HG03064 (cell line): ENCODE data around the gene DPH2.
A peak's percentile ranks its signal among the peaks of the same experiment; 100 is the strongest.

ENCODE experiments used
- ATAC-seq: cut with Tn5 transposase; IDR thresholded peaks from one replicate; pipeline ENCODE4 v1.9.1; 2021; ENCODE audit warnings: low read depth; ENCODE audit not compliant: unreplicated experiment

DPH2 gene, protein sequence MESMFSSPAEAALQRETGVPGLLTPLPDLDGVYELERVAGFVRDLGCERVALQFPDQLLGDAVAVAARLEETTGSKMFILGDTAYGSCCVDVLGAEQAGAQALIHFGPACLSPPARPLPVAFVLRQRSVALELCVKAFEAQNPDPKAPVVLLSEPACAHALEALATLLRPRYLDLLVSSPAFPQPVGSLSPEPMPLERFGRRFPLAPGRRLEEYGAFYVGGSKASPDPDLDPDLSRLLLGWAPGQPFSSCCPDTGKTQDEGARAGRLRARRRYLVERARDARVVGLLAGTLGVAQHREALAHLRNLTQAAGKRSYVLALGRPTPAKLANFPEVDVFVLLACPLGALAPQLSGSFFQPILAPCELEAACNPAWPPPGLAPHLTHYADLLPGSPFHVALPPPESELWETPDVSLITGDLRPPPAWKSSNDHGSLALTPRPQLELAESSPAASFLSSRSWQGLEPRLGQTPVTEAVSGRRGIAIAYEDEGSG

DNA sequence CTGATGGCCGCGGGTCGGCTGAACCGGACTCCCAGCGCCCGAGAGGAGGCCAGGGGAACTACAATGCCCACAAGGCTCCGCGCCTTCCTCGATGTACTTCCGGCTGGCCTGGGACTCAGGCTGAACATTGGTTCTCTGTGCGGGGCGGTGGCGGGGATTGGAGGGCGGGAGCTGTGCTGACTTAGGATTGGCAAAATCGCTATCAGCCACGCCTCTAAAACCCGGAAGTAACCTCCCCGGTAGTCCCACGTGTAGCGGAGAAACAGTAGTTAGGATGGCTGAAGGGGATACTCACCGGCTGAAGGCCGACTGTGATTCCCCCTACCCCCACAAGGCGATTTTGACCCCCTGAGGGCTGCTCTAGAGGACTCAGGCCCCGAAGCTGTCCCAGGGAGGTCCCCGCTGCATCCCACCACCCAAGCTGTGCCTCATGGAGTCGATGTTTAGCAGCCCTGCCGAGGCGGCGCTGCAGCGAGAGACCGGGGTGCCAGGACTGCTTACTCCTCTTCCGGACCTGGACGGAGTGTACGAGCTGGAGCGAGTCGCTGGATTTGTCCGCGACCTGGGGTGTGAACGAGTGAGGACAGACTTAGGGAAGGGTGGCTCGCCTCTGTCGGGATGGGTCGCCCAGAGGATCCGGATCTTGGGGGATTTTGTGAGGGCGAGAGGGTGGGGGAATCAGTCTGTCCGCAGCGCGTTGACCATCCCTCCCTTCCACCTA lies at the start of gene DPH2:
DPH2 (plus strand) TSS at position 265 of the 721 bp plus-strand sequence; CDS start at position 431, 166 bp downstream.
- ATAC-seq, result peak; percentile 66

DNA sequence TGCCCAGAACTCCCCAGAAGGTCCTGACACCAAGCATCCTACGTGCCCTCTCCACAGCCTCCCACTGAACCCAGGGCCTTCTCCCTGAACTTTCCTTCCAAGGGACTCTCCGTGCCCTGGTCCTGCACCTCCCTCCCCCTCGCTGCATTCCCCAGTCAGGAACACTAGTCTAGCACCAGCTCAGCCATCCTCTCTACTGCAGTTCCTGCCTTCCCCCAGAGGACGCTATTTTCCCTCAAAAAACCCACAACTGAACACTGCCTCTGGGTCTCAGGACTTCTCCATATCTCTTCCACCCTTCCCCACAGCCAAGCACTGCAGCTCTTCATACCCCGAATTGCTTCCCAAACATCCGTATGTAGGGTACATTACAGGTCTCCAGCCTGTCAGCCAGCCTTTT lies 48.8 kb upstream of the DPH2 start:
- no peak for ATAC-seq

DNA sequence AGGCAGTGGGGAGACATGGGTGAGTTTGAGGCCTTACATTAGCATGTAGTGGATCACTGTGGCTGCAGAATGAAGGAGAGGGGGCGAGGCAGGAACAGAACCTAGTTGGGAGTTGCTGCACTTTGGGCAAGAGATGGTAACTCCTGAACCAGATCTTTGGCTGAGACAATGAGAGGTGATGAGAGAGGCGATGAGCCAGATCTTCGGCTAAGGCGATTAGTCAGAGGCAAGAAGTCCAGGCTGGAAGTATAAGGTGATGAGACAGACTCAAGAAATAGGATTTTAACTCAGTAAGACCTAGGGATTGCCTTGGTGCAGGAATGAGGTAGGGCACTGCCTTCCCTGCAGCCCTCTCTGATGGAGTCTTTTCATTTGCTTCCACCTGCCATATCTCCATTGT lies 45.3 kb upstream of the DPH2 start:
- ATAC-seq, result no peak

DNA sequence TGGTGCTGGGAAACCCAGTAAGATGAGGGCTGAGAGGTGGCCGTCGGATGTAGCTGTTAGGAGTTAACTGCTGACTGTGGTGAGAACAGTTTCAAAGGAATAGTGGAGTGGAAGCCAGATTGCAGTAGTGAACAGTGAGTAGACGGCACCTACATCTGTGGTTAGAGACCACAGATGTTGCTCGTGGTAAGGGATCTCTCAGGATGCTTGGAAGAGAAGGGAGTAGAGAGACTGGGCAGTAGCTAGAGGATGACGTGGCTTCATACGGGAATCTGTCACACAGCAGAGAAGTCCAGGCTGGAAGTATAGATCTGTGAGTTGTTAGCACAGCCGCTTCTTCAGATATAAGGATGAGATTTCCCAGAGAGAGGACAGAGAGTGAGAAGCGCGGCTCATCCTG lies 44.0 kb upstream of the DPH2 start:
- no peak for ATAC-seq

DNA sequence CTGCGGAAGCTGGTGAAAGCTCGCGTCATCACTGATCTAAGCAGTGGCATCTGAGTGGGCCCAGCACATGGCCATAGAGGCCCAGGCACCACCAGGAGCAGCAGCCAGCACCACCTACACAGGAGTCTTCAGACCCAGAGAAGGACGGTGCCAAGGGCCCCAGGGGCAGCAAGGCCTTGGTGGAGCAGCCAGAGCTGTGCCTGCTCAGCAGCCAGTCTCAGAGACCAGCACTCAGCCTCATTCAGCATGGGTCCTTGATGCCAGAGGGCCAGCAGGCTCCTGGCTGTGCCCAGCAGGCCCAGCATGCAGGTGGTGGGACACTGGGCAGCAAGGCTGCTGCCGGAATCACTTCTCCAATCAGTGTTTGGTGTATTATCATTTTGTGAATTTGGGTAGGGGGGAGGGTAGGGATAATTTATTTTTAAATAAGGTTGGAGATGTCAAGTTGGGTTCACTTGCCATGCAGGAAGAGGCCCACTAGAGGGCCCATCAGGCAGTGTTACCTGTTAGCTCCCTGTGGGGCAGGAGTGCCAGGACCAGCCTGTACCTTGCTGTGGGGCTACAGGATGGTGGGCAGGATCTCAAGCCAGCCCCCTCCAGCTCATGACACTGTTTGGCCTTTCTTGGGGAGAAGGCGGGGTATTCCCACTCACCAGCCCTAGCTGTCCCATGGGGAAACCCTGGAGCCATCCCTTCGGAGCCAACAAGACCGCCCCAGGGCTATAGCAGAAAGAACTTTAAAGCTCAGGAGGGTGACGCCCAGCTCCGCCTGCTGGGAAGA lies 39.5 kb upstream of the DPH2 start:
- ATAC-seq, result no peak

DNA sequence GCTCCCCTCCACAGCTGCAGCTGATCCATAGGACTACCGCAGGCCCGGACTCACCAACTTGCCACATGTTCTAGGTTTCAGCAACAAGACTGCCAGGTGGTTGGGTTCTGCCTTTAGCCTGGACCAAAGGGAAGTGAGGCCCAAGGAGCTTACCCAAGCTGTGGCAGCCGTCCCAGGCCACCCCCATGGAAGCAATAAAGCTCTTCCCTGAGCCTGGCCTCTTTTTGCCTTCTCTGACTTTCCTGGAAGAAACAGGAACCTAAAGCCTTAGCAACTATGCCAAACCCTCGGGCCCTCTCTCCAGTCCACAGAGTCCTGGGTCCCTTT lies 38.9 kb upstream of the DPH2 start:
- no peak for ATAC-seq

DNA sequence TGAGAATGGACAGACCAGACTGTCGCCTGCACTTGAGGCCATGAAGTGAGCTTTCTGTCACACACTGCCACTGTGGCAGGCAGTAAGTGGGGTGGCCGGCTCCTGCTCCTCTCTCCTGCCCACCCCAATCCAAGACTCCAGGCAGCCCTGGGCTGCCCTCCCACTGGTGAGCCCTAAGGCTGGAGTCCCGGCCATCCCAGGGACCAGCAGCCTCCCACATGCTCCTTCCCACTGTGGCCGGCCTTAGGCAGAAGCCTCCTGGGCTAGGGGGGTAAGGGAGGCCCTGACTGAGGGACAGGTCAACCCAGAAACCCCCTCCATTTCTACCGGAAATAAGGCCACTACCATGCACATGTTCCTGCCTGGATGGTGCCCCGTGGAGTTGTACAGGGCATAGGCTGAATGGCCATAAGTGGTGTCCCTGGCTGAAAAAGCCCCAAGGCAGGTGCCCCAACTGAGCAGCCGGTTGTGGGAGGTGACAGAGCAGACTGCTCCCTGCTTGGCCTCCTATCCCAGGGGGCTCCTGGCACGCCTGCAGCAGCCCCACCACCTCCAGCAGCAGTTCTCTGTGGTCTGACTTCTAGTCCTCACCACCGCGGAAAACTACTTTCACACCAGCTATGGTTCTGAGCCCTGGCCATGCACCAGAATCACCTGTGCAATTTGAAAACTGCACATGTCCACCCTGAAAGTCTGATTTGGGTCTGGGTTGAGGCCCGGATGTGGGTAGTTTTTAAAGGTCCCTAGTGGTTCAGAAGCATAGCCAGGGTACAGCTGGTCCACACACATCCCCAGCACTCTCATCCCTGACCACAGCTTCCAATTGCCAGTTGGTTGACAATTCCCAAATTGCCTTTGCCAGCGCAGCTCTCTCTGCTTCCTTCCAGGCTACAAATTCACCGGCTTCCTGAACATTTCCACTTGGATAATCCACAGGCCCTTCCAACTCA lies 37.8 kb upstream of the DPH2 start:
- ATAC-seq, result no peak

DNA sequence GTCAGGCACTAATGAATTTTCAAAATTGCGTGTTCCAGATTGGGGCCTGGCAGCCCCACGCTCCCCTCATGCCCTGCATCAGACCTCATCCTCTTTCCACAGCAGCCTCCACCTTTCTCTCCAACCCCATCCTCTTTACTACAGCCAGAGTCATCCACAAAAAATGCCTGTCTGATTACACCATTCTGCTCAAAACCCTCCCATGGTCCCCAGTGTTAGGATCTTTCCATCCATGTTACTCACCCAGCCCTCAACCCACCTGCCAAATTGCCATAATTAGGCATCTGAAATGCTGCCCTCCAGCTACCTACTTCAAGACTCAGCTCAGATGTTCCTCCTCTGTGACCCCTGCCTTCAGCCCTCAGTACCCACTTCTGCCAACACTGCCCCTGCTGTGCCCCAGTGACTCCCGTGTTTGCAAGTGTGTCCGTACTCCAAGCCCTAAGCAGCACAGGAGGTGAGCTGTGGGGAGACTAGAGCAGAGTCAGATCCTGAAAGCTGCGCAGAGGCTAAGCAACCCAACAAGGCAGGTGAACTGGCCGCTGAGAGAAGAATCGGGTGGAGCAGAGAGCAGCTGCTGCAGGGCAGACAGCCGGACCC lies 36.9 kb upstream of the DPH2 start:
- no peak for ATAC-seq

DNA sequence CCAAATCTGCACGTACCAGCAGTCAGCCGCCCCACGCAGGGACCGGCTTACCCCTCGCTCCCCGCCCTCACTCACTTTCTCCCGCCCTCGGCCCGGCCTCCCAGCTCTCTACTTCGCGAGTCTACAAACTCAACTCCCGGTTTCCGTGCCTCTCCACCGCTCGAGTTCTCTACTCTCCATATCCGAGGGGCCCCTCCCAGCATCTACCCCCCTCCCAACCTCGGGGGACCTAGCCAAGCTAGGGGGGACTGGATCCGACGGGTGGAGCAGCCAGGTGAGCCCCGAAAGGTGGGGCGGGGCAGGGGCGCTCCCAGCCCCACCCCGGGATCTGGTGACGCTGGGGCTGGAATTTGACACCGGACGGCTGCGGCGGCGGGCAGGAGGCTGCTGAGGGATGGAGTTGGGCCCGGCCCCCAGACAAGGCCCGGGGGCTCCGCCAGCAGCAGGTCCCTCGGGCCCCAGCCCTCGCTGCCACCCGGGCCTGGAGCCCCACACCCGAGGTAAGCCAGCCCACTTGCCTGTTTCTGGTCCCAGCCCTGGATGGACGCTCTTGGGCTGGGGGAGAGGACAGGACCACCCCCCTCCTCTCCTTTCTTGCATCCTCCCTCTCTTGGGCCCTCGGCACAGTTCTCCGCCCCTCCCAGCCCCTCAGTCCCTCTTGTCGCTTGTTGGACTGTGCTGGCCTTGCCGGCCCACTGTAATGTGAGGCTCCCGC lies 36.3 kb upstream of the DPH2 start, which contains the start of gene ARTN:
ARTN (plus strand) TSS at position 416 of the 715 bp plus-strand sequence. CDS start 1,856 bp downstream, outside the sequence.
- no peak for ATAC-seq

DNA sequence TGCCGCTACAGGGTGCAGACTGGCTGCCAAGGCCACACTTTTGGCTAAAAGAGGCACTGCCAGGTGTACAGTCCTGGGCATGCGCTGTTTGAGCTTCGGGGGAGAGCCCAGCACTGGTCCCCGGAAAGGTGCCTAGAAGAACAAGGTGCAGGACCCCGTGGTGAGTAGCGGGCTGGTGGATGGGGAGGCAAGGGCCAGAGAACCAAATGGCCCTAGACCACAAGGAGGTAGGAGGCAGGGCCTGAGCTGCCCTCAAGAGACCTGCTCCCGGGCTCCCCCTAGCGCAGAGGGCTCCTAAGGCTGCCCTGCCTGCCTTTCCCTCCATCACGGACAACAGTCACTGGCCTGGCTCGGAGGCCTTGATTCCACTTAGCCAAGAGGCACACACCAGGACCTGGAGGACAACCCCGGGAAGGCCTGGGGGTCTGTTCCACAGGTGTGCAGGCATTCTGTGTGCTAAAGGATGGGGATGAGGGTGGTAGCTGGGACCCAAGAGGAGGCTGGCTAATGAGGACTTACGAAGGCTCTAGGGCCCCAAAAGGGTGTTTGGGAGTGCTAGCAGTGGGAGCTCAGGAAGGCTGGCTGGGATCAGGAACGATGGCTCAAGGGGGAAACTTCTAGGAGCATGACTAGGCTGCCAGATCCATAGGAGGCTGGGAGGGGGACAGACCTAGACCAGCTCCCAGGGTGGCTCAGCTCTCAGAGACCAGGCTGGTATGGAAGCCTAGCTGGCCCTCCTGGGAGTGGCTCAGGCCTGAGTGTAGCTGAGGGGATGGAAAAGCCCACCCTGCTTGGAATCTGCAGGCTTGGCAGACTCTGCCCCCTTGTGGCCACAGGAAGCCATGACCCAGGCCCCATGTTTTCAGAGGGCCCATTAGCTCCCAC lies 35.5 kb upstream of the DPH2 start:
- no peak for ATAC-seq

DNA sequence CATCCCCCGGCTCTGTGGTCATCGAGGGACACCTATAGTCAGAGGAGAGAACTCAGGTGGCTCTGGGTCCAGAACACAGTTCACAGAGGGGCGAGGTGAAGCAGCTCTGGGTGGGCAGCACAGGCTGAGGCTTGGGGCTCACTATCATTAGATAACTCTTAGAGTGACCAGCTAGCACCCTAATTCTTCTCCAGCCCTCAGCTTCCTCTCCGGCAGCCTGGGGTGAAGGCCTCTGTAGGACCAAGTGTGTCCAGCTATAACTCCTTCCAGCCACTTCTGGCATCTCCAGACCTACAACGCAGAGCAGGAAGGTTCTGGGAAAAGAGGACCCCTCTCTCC lies 34.9 kb upstream of the DPH2 start:
- no peak for ATAC-seq

DNA sequence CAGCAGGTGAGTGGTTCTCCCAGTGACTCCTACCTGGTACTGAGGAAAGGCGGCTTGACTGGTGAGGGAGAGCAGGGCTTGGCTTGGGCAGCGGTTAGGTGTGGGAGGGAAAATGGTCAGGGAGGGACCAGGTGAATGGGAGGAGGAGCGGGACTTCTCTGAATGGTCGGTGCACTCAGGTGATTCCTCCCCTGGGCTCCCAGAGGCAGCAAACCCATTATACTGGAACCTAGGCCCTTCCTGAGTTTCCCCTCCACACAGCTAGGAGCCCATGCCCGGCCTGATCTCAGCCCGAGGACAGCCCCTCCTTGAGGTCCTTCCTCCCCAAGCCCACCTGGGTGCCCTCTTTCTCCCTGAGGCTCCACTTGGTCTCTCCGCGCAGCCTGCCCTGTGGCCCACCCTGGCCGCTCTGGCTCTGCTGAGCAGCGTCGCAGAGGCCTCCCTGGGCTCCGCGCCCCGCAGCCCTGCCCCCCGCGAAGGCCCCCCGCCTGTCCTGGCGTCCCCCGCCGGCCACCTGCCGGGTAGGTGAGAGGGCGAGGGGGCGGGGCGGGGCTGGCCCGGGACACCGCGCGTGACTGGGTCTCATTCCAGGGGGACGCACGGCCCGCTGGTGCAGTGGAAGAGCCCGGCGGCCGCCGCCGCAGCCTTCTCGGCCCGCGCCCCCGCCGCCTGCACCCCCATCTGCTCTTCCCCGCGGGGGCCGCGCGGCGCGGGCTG lies 33.9 kb upstream of the DPH2 start:
- no peak for ATAC-seq

DNA sequence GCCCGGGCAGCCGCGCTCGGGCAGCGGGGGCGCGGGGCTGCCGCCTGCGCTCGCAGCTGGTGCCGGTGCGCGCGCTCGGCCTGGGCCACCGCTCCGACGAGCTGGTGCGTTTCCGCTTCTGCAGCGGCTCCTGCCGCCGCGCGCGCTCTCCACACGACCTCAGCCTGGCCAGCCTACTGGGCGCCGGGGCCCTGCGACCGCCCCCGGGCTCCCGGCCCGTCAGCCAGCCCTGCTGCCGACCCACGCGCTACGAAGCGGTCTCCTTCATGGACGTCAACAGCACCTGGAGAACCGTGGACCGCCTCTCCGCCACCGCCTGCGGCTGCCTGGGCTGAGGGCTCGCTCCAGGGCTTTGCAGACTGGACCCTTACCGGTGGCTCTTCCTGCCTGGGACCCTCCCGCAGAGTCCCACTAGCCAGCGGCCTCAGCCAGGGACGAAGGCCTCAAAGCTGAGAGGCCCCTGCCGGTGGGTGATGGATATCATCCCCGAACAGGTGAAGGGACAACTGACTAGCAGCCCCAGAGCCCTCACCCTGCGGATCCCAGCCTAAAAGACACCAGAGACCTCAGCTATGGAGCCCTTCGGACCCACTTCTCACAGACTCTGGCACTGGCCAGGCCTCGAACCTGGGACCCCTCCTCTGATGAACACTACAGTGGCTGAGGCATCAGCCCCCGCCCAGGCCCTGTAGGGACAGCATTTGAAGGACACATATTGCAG lies 33.2 kb upstream of the DPH2 start:
- no peak for ATAC-seq

DNA sequence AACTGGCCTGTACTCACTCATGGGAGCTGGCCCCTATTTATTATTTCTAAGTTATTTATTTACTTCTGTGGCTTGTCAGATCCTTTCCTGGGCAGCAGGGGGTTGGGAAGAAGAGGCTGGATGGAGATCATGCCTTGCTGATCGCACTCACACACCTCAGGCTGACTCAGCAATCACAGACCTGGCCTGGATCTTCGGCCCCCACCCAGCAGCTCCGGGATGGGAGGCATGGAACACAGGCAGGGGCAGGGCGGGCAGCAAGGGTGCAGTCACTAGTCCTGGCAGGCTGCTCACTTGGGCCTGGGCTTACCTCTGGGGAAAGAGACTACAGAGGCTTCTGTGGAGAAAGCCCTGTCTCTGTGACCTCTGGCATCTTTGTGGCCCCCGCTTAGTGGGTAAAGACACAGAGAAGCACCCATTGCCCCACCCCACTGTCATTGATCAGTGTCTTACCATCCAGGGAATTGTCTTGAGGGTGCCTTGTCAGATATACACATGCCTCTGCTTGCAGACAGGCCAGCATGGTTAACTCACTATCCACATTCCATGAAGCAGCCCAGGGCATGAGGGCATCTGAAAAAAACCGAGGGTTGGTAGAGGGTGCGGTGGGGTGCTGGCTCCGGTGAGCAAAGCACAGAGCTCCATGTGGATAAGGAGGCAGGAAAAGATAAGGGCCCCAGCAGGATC lies 32.5 kb upstream of the DPH2 start:
- ATAC-seq, result no peak

DNA sequence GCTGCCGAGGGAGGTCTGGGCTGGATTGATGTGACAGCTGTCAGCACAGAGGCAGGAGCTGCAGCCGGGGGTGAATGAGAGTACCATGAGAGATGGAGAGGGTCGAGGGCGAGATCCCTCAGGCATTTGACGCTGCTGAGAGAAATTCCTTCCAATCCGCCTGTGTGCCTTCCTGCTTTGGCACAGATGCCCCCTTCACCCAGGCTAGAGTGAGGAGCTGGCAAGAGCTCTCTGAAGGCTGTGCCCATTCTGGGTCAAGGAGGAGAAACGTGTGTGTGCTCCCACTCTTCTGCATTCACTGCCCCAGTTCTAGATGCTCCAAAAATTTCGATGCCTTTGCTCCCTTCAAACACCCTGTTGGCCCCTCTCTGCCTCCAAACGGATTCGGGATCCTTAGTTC lies 31.4 kb upstream of the DPH2 start:
- no peak for ATAC-seq

DNA sequence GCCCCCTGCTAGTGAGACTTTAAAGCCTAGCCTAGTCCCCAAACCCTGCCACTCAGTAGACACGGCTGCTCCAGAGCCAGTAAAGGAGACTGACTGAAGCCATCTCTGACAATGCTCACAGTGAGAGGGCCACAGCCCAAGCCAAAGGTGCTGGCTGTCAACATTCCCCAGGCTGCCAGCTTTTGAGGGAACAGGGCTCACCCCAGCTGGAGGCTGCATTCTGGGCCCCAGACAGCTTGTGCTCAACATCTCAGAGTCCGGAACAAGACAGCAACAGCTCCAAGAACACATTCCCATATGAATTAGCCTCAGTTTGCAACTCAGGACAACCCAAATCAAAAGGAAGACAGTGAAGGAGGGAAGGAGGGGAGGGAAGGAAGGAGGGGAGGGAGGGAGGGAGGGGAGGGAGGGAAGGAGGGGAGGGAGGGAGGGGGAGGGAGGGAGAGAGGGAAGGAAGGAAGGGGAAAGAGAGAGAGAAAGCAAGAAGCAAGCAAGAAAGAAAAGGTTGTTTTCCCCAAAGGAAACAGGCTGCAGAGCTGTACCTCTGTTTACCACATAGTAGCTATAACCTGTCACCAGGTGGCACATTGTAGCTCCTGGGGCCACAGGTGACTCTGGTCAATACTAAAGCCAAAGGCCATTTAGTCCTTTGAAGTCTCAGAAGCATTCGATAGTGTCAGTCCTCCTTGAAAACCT lies 30.8 kb upstream of the DPH2 start:
- no peak for ATAC-seq
